Body of pancreas (tissue), 4 donors: ENCODE results near the gene CCDC85C. TPM values are rescaled to one million over a fixed set of nuclear protein-coding genes. Genes with fewer than 3 reads are reported as not detected.

Source experiments
- ATAC-seq: fragments of 150-250 bp; one replicate; pipeline ENCODE4 v1.9.1; 2016
- DNase-seq, 4 donors: peaks; one replicate each; pipeline ENCODE4 v3.0.0-alpha.2; 2019
- H3K27ac ChIP-seq, 4 donors: fragments of 200-600 bp; sonication (generic); 1 replicate in 3 of 4; 2 replicates in 1 of 4; pipeline versions ENCODE4 v1.5.1 to v1.6.1; 2016 to 2019; ENCODE audit warnings: mild to moderate bottlenecking in 1 of 4, mixed read lengths in 1 of 4, moderate library complexity in 1 of 4
- H3K27me3 ChIP-seq, 2 donors: fragments of 200-600 bp; sonication (generic); one replicate each; pipeline ENCODE4 v1.6.0; 2016; ENCODE audit warnings: mild to moderate bottlenecking in 1 of 2
- H3K36me3 ChIP-seq, 2 donors: fragments of 200-600 bp; sonication (generic); replicated peaks in 1 of 2; 2 replicates each; pipeline ENCODE4 v1.5.1; 2016; ENCODE audit warnings: low read depth in 2 of 2; ENCODE audit not compliant: insufficient read depth in 1 of 2
- H3K4me1 ChIP-seq: fragments of 200-600 bp; sonication (generic); one replicate; pipeline ENCODE4 v1.6.0; 2016
- H3K4me3 ChIP-seq, 2 donors: fragments of 200-600 bp; sonication (generic); 1 replicate in 1 of 2; 2 replicates in 1 of 2; pipeline ENCODE4 v1.5.1; 2016 to 2019
- H3K9me3 ChIP-seq, 3 donors: fragments of 200-600 bp; sonication (generic); 1 replicate in 2 of 3; 2 replicates in 1 of 3; pipeline ENCODE4 v1.5.1; 2016
- POLR2A ChIP-seq, 3 donors: fragments of 450-650 bp; IDR thresholded peaks; one replicate each; pipeline ENCODE4 v1.6.1; 2016; ENCODE audit warnings: antibody characterized with exemption in 3 of 3, mild to moderate bottlenecking in 2 of 3
- WGBS, 2 donors: methylation state at CpG; one replicate each; pipeline ENCODE4 v1.1.5; 2017; 5-methylcytosine and 5-hydroxymethylcytosine counted together
- intact Hi-C: fragments of 100-400 bp; cut with DNase I; formaldehyde crosslinking; loops from one replicate; pipeline ENCODE4 v1.15.1; 2023
- total RNA-seq, 2 donors: library from RNA; depleted of rRNA; stranded (reverse); fragments of >200 nt; gene quantifications; one replicate each; pipeline ENCODE4 v1.1.0, GENCODE V29; 2016
- TF ChIP-seq, protein P1 (sequence below), 7 experiments: fragments of 450-650 bp in 4 of 7; fragments of 200-600 bp in 3 of 7; sonication (generic) in 3 of 7; IDR thresholded peaks; one replicate each; pipeline ENCODE4 v1.5.1; 2016 to 2019; ENCODE audit warnings: antibody characterized with exemption in 7 of 7

Gene CCDC85C
- total RNA-seq, 2 donors from 2014 or later = 8.9 to 10.1 TPM

DNA sequence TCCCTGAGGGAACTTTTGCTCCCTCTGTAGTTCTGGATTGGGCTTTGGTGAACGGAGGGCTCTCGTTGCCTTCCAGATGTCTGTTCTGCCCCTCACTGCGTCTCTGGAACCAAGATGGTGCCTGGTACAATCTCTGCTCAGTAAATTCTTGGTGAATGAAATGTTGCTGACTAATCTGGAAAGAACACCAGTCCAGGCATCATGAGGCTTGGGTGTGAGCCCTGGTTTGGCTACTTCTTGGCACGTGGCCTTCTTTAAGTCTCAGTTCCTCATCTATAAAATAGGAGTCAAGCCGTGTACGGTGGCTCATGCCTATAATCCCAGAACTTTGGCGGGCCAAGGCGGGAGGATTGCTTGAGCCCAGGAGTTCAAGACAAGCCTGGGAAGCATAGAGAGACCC lies 45.2 kb upstream of the CCDC85C start:
- peaks cover 0 to 7% of the 10 kb centered on the region in 2 donors for H3K27me3 ChIP-seq
- intact Hi-C loops = no loop called here
- no peak for ATAC-seq
- no peaks in the 10 kb centered on the region for H3K36me3 ChIP-seq
- no peak for DNase-seq
- TF ChIP-seq, protein P1, sequence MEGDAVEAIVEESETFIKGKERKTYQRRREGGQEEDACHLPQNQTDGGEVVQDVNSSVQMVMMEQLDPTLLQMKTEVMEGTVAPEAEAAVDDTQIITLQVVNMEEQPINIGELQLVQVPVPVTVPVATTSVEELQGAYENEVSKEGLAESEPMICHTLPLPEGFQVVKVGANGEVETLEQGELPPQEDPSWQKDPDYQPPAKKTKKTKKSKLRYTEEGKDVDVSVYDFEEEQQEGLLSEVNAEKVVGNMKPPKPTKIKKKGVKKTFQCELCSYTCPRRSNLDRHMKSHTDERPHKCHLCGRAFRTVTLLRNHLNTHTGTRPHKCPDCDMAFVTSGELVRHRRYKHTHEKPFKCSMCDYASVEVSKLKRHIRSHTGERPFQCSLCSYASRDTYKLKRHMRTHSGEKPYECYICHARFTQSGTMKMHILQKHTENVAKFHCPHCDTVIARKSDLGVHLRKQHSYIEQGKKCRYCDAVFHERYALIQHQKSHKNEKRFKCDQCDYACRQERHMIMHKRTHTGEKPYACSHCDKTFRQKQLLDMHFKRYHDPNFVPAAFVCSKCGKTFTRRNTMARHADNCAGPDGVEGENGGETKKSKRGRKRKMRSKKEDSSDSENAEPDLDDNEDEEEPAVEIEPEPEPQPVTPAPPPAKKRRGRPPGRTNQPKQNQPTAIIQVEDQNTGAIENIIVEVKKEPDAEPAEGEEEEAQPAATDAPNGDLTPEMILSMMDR (IDR thresholded peaks at IDR 0.05) = no peak
- TF ChIP-seq POLR2A (IDR thresholded peaks at IDR 0.05) = no peak
- H3K9me3 ChIP-seq = no peaks in the 10 kb centered on the region
- no peak overlapping the region for H3K4me3 ChIP-seq
- H3K27ac ChIP-seq = no peak overlapping the region
- H3K4me1 ChIP-seq = peaks cover 12% of the 10 kb centered on the region
- 73 to 85% methylated on average over 7 to 8 of the region's 8 CpGs for WGBS, 2 donors

DNA sequence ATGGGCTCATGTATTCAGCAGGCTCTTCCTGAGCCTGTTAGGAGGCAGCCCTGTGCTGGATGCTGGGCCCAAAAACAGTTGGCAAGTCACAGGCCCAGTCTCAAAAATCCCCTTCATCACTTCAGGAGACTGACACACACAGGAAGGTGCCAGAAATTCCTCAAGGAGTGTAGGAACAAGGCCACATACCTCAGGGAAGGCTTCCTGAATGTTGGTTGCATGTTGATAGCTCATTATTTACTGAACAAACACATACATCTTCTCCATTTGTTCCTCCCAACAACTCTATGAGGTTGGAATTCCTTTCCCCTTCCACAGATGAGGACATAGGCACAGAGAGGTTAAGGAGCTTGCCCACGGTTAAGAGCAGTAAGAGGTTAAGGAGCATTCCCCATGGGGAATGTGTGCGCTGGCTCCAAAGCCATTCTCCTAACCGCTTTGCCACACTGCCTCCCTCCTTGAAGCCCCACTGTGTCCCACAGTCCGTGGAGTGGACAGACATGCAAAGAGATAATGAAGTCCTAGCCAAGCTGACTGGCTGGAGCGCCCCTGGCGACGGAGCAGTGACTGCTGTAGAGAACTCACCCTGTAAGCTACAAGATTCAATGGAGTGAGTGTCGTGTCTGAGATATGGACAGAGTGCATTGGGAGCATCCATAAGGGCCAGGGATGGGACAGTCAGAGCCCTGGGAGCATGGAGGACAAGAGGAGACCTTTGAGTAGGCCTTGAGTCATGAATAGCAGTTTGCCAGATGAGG lies 44.2 kb upstream of the CCDC85C start:
- Histone ChIP-seq H3K27me3 (peaks cover 0 to 7% of the 10 kb centered on the region in 2 donors), H3K4me1 (peaks cover 10% of the 10 kb centered on the region), H3K4me3 (no peak overlapping the region), H3K27ac (no peak overlapping the region), H3K9me3 (no peaks in the 10 kb centered on the region), H3K36me3 (no peaks in the 10 kb centered on the region)
- DNase-seq = no peak
- TF ChIP-seq POLR2A (IDR thresholded peaks at IDR 0.05) = no peak
- TF ChIP-seq, protein P1 (IDR thresholded peaks at IDR 0.05) = no peak
- no peak for ATAC-seq
- intact Hi-C loops = no loop called here
- 85% methylated on average over 8 of the region's 8 CpGs for WGBS, 2 donors

DNA sequence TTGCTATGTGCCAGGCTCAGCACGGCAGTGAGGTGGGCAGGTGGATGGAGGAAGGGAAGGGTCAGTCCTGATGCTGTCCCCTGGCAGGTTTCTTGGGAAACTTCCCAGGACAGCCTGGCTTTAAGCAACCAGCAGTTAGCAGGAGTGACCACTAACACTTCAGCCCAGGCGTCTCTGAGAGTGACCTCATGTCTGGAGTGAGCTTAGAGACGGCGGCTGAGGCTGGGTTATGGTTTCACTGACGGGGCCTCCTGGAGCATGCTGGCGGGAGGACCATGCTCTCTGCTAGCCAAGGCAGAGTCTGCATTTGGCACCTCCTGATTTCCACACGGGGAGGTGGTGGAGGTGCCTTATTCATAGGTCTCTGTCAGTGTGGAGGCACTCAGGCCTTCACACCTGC lies 43.4 kb upstream of the CCDC85C start:
- ATAC-seq = no peak
- WGBS, 2 donors = 71 to 100% methylated on average over 1 to 7 of the region's 7 CpGs
- no peak for DNase-seq
- Histone ChIP-seq H3K36me3 (no peaks in the 10 kb centered on the region), H3K9me3 (no peaks in the 10 kb centered on the region), H3K27me3 (peaks cover 0 to 7% of the 10 kb centered on the region in 2 donors), H3K27ac (no peak overlapping the region), H3K4me1 (peaks cover 10% of the 10 kb centered on the region), H3K4me3 (no peak overlapping the region)
- intact Hi-C loops = no loop called here
- TF ChIP-seq POLR2A (IDR thresholded peaks at IDR 0.05) = no peak
- TF ChIP-seq, protein P1 (IDR thresholded peaks at IDR 0.05) = no peak

DNA sequence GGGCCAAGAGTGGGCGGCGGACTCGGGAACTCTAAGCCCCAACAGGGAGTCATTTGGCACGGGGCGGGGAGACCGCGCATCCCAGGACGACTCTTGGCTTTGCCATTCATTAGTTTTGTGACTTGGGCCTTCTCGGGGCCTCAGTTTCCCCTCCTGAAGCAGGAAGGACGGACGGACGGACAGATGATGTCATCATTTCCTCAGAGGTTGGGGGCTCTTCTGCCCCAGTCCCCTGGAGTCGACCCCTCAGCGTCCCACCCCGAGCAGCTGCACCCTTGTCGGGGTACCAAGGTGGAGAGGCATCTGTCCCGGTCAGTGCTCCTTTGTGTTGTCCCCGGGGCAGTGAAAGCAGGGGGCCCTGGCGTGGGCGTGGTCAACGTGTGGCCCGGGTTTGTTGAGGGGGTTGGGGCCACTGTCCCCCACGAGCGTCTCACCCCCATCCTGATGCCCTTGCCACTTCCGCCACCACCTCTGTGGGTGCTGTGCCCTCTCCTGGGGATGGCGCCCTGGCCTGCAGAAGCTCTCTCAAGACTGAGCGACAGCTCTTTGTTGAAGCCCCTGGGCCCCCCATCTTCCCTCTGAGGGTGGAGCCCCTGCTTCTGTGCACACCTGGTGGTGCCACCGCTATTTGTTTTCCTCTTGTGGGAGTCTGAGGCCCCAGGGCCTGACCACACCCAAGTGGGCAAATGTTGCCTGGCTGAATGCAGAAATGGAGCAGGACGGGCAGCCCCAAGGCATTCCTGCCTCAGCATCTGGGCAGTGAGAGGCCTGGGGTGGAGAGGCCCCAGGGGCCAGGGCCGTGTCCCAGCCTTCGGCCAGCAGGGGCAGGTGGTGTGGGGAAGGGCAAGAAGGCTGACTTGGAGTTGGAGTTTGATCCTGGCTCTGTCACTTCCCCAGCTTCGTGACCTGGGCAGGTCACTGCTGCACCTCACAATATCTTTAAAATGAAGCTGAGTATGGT lies 41.8 kb upstream of the CCDC85C start:
- WGBS, 2 donors = 45 to 74% methylated on average over 6 to 32 of the region's 32 CpGs
- DNase-seq = no peak
- Histone ChIP-seq H3K36me3 (no peaks in the 10 kb centered on the region), H3K4me1 (peaks cover 10% of the 10 kb centered on the region), H3K27me3 (peaks cover 0 to 7% of the 10 kb centered on the region in 2 donors), H3K9me3 (no peaks in the 10 kb centered on the region), H3K4me3 (no peak overlapping the region), H3K27ac (no peak overlapping the region)
- peak; percentile 11 for ATAC-seq
- TF ChIP-seq, protein P1 (IDR thresholded peaks at IDR 0.05) = no peak
- no peak for TF ChIP-seq POLR2A (IDR thresholded peaks at IDR 0.05)
- intact Hi-C loops = no loop called here
